Neural cell (in vitro differentiated cells): Measurements from ENCODE around the gene GALK2. TPM values are rescaled to one million over a fixed set of nuclear protein-coding genes. Genes with fewer than 3 reads are reported as not detected.

Source experiments
- H2AFZ ChIP-seq: fragments of 200-600, 300-800 bp; sonication (generic), shearing (Covaris generic); 2 replicates; pipeline ENCODE4 v1.6.0; 2014; ENCODE audit warnings: low read depth, mild to moderate bottlenecking, antibody characterized with exemption, low read length, moderate library complexity
- H3F3A ChIP-seq: fragments of 200-600 bp; shearing (Covaris generic); 2 replicates; pipeline ENCODE4 v1.6.1; 2016; ENCODE audit warnings: mild to moderate bottlenecking, moderate library complexity, mixed read lengths, antibody characterized with exemption, low read length; ENCODE audit not compliant: insufficient read depth, poor library complexity, severe bottlenecking
- H3K27ac ChIP-seq: fragments of 200-600, 300-800 bp; sonication (generic), shearing (Covaris generic); 2 replicates; pipeline ENCODE4 v1.5.1; 2014; ENCODE audit warnings: mild to moderate bottlenecking, low read length, moderate library complexity
- H3K27me3 ChIP-seq: fragments of 300-800, 200-600 bp; sonication (generic), shearing (Covaris generic); 2 replicates; pipeline ENCODE4 v1.6.0; 2014; ENCODE audit warnings: mild to moderate bottlenecking, low read depth, low read length, moderate library complexity; ENCODE audit not compliant: insufficient read depth
- H3K36me3 ChIP-seq: fragments of 300-800, 200-600 bp; sonication (generic), shearing (Covaris generic); 2 replicates; pipeline ENCODE4 v1.5.1; 2014; ENCODE audit warnings: mild to moderate bottlenecking, antibody characterized with exemption, low read length, moderate library complexity; ENCODE audit not compliant: insufficient read depth
- H3K4me2 ChIP-seq: fragments of 300-800, 200-600 bp; sonication (generic), shearing (Covaris generic); 2 replicates; pipeline ENCODE4 v1.6.0; 2014; ENCODE audit warnings: mild to moderate bottlenecking, low read length
- H3K4me3 ChIP-seq: fragments of 300-800, 200-600 bp; sonication (generic), shearing (Covaris generic); 2 replicates; pipeline ENCODE4 v1.5.1; 2014; ENCODE audit warnings: mild to moderate bottlenecking, low read length, moderate library complexity
- H3K79me2 ChIP-seq: fragments of 200-600 bp; shearing (Covaris generic); replicated peaks from 2 replicates; pipeline ENCODE4 v1.6.0; 2014; ENCODE audit warnings: mild to moderate bottlenecking, low read length, moderate library complexity; ENCODE audit not compliant: insufficient read depth
- H3K9ac ChIP-seq: fragments of 300-800, 200-600 bp; sonication (generic), shearing (Covaris generic); 2 replicates; pipeline ENCODE4 v1.6.1; 2016; ENCODE audit warnings: mild to moderate bottlenecking, low read length, mixed read lengths
- H3K9me2 ChIP-seq: fragments of 200-600 bp; shearing (Covaris generic); 2 replicates; pipeline ENCODE4 v1.6.1; 2016; ENCODE audit warnings: mild to moderate bottlenecking, low read length, mixed read lengths; ENCODE audit not compliant: insufficient read depth
- H3K9me3 ChIP-seq: fragments of 200-600, 300-800 bp; sonication (generic), shearing (Covaris generic); 2 replicates; pipeline ENCODE4 v1.6.1; 2016; ENCODE audit warnings: mild to moderate bottlenecking, mixed run types, low read length, moderate library complexity, mixed read lengths
- H4K20me1 ChIP-seq: fragments of 200-600 bp; shearing (Covaris generic); 2 replicates; pipeline ENCODE4 v1.6.1; 2016; ENCODE audit warnings: mild to moderate bottlenecking, mixed run types; ENCODE audit not compliant: insufficient read depth
- CTCF ChIP-seq: fragments of 450-650 bp; IDR thresholded peaks from 2 replicates; pipeline ENCODE4 v1.5.1; 2014; ENCODE audit warnings: antibody characterized with exemption, mild to moderate bottlenecking, moderate library complexity; ENCODE audit not compliant: poor library complexity, severe bottlenecking
- EP300 ChIP-seq: fragments of 450-650 bp; conservative IDR thresholded peaks from 2 replicates; pipeline ENCODE4 v1.6.1; 2014; ENCODE audit warnings: antibody characterized with exemption, mild to moderate bottlenecking, moderate library complexity; ENCODE audit not compliant: poor library complexity, severe bottlenecking
- EZH2 ChIP-seq: fragments of 200-600, 300-800 bp; shearing (Covaris generic), sonication (generic); IDR thresholded peaks from 2 replicates; pipeline ENCODE4 v1.6.1; 2014; ENCODE audit warnings: antibody characterized with exemption, low read length, borderline replicate concordance, mild to moderate bottlenecking; ENCODE audit not compliant: insufficient read depth, poor library complexity, severe bottlenecking
- MXI1 ChIP-seq: fragments of 450-650 bp; conservative IDR thresholded peaks from 2 replicates; pipeline ENCODE4 v1.6.1; 2014; ENCODE audit warnings: antibody characterized with exemption, mild to moderate bottlenecking; ENCODE audit not compliant: poor library complexity, severe bottlenecking
- POLR2AphosphoS5 ChIP-seq: IDR thresholded peaks from 2 replicates; pipeline ENCODE4 v1.6.1; 2012
- RAD21 ChIP-seq: fragments of 450-650 bp; conservative IDR thresholded peaks from 2 replicates; pipeline ENCODE4 v1.6.1; 2014; ENCODE audit warnings: antibody characterized with exemption, mild to moderate bottlenecking, moderate library complexity
- SMC3 ChIP-seq: fragments of 450-650 bp; conservative IDR thresholded peaks from 2 replicates; pipeline ENCODE4 v1.6.1; 2014; ENCODE audit warnings: antibody characterized with exemption, mild to moderate bottlenecking, moderate library complexity; ENCODE audit not compliant: poor library complexity
- TAF1 ChIP-seq: IDR thresholded peaks from 2 replicates; pipeline ENCODE4 v1.6.1; 2012; ENCODE audit warnings: low read depth
- polyA plus RNA-seq: library from polyadenylated mRNA; depleted of rRNA; stranded (reverse); fragments of >200 nt; gene quantifications from 2 replicates; pipeline ENCODE4 v1.2.3, GENCODE V29; 2014
- TF ChIP-seq, protein P1 (sequence below): IDR thresholded peaks from 2 replicates; pipeline ENCODE4 v1.6.1; 2012; ENCODE audit warnings: borderline replicate concordance

Gene GALK2
- polyA plus RNA-seq, 1 donor from 2014 or later, result 26.3 TPM

- no peaks in the 10 kb centered on the region for H3K36me3 ChIP-seq
- H3K4me3 ChIP-seq, result no peak overlapping the region
- H3K9me2 ChIP-seq, result no peaks in the 10 kb centered on the region
- no peaks in the 10 kb centered on the region for H3F3A ChIP-seq
- H3K27ac ChIP-seq, result no peak overlapping the region
- H3K9me3 ChIP-seq, result peaks cover 4% of the 10 kb centered on the region
- no peak for TF ChIP-seq RAD21
- TF ChIP-seq POLR2AphosphoS5, result no peak
- no peak for TF ChIP-seq TAF1
- TF ChIP-seq EZH2, result no peak
- TF ChIP-seq SMC3, result no peak
- TF ChIP-seq MXI1, result no peak
- H4K20me1 ChIP-seq, result no peaks in the 10 kb centered on the region
- H3K9ac ChIP-seq, result no peak overlapping the region
- no peak overlapping the region for H3K4me2 ChIP-seq
- H3K79me2 ChIP-seq, result no peaks in the 10 kb centered on the region
- no peaks in the 10 kb centered on the region for H3K27me3 ChIP-seq
- H2AFZ ChIP-seq, result no peak overlapping the region
Measured at GRCh38 chr15:49223536-49224274, 53.7 kb downstream of the GALK2 start.

DNA sequence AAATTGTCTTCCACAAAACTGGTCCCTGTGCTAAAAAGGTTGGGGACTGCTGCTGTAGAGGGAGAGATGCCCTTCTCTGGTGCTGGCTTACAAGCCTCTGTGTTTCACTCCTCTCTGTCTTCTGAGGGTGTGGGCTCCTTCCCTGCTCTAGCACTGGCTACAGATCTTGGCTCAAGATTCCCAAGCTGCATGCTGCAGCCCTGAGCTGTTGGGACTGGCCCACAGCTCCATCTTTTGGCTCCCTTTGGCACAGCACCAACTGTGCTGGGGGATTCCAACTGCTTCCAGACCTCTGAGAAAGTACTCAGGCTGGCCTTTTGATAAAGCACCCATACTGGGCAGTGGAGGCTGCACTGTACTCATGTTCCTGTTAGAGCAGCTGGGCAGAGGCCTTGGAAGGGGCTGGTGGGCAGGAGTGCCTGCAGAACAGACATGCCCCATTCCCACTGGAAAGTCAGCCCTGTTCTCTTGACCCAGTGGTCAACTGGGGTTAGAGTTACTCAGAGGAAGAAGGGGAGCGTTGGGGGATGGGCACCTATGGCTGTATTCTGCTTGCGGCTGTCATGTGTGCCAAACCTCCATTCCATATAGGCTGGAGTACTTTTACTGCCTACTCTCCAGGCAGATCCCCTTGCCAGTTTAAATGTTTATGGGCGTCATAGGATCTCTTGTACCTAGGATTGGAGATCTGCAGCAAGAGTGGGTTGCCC is 55.7 kb downstream of the GALK2 start:
- Histone ChIP-seq H3K4me3 (no peak overlapping the region), H2AFZ (no peak overlapping the region), H3K4me2 (no peak overlapping the region), H3K9ac (no peak overlapping the region), H3K79me2 (no peaks in the 10 kb centered on the region), H3K9me3 (peaks cover 4% of the 10 kb centered on the region), H3K27me3 (no peaks in the 10 kb centered on the region), H3K9me2 (no peaks in the 10 kb centered on the region), H3K27ac (no peak overlapping the region), H3F3A (no peaks in the 10 kb centered on the region), H3K36me3 (no peaks in the 10 kb centered on the region), H4K20me1 (no peaks in the 10 kb centered on the region)
- TF ChIP-seq SMC3, result no peak
- TF ChIP-seq RAD21, result no peak
- TF ChIP-seq EZH2, result no peak
- no peak for TF ChIP-seq CTCF
- TF ChIP-seq, protein P1, sequence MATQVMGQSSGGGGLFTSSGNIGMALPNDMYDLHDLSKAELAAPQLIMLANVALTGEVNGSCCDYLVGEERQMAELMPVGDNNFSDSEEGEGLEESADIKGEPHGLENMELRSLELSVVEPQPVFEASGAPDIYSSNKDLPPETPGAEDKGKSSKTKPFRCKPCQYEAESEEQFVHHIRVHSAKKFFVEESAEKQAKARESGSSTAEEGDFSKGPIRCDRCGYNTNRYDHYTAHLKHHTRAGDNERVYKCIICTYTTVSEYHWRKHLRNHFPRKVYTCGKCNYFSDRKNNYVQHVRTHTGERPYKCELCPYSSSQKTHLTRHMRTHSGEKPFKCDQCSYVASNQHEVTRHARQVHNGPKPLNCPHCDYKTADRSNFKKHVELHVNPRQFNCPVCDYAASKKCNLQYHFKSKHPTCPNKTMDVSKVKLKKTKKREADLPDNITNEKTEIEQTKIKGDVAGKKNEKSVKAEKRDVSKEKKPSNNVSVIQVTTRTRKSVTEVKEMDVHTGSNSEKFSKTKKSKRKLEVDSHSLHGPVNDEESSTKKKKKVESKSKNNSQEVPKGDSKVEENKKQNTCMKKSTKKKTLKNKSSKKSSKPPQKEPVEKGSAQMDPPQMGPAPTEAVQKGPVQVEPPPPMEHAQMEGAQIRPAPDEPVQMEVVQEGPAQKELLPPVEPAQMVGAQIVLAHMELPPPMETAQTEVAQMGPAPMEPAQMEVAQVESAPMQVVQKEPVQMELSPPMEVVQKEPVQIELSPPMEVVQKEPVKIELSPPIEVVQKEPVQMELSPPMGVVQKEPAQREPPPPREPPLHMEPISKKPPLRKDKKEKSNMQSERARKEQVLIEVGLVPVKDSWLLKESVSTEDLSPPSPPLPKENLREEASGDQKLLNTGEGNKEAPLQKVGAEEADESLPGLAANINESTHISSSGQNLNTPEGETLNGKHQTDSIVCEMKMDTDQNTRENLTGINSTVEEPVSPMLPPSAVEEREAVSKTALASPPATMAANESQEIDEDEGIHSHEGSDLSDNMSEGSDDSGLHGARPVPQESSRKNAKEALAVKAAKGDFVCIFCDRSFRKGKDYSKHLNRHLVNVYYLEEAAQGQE, result no peak
- no peak for TF ChIP-seq EP300
- no peak for TF ChIP-seq TAF1
- no peak for TF ChIP-seq MXI1
- TF ChIP-seq POLR2AphosphoS5, result no peak
